DOHH2 (cell line): Measurements from ENCODE around the gene GDF9.

ENCODE experiments used
- CTCF ChIP-seq: fragments of 200-600 bp; sonication (generic); IDR thresholded peaks from one replicate; pipeline ENCODE4 v1.5.1; 2014; ENCODE audit warnings: antibody characterized with exemption, mild to moderate bottlenecking, low read depth, low read length; ENCODE audit not compliant: poor library complexity, severe bottlenecking
- EZH2phosphoT487 ChIP-seq: fragments of 200-600 bp; sonication (generic); IDR thresholded peaks from 2 replicates; pipeline ENCODE4 v1.6.1; 2017; ENCODE audit warnings: borderline replicate concordance, mild to moderate bottlenecking, antibody characterized with exemption, low read length, moderate library complexity, mixed read lengths

- TF ChIP-seq CTCF, result no peak
- TF ChIP-seq EZH2phosphoT487, result no peak
Observed at GRCh38 chr5:132877466-132877865, 11.2 kb upstream of the GDF9 start.
